Measurements from ENCODE around the gene DNMT3A.

The DNMT3A gene

GRCh38 chr2:25247792-25248512 is 93.8 kb downstream of the DNMT3A start:
- DNase-seq (ENCODE audit: low read depth, low spot score) = no peak
- no peak overlapping the region for H3K4me3 ChIP-seq (ENCODE audit: low read depth, low read length)
- in situ Hi-C loops (cut with HindIII; ENCODE audit: low sequenced_read_pairs) = no loop called here
- no peak for TF ChIP-seq CTCF (IDR thresholded peaks at IDR 0.05; ENCODE audit: low read depth, low read length)

- DNase-seq (ENCODE audit: low read depth, low spot score) = no peak
- in situ Hi-C loops (cut with HindIII; ENCODE audit: low sequenced_read_pairs) = no loop called here
- no peak for TF ChIP-seq CTCF (IDR thresholded peaks at IDR 0.05; ENCODE audit: low read depth, low read length)
- H3K4me3 ChIP-seq (ENCODE audit: low read depth, low read length) = no peak overlapping the region
Measured at GRCh38 chr2:25246558-25247290, 95.0 kb downstream of the DNMT3A start.

GRCh38 chr2:25246001-25246400 is 95.7 kb downstream of the DNMT3A start:
- no peak for TF ChIP-seq CTCF (IDR thresholded peaks at IDR 0.05; ENCODE audit: low read depth, low read length)
- in situ Hi-C loops (cut with HindIII; ENCODE audit: low sequenced_read_pairs) = no loop called here
- no peak for DNase-seq (ENCODE audit: low read depth, low spot score)
- no peak overlapping the region for H3K4me3 ChIP-seq (ENCODE audit: low read depth, low read length)

GRCh38 chr2:25245141-25245540 is 96.6 kb downstream of the DNMT3A start:
- H3K4me3 ChIP-seq (ENCODE audit: low read depth, low read length) = no peak overlapping the region
- DNase-seq (ENCODE audit: low read depth, low spot score) = no peak
- no peak for TF ChIP-seq CTCF (IDR thresholded peaks at IDR 0.05; ENCODE audit: low read depth, low read length)
- in situ Hi-C loops (cut with HindIII; ENCODE audit: low sequenced_read_pairs) = no loop called here

GRCh38 chr2:25243995-25244394 is 97.7 kb downstream of the DNMT3A start:
- DNase-seq (ENCODE audit: low read depth, low spot score) = no peak
- TF ChIP-seq CTCF (IDR thresholded peaks at IDR 0.05; ENCODE audit: low read depth, low read length) = no peak
- H3K4me3 ChIP-seq (ENCODE audit: low read depth, low read length) = no peak overlapping the region
- in situ Hi-C loops (cut with HindIII; ENCODE audit: low sequenced_read_pairs) = no loop called here

GRCh38 chr2:25241452-25241851 is 100.3 kb downstream of the DNMT3A start:
- no peak for DNase-seq (ENCODE audit: low read depth, low spot score)
- H3K4me3 ChIP-seq (ENCODE audit: low read depth, low read length) = no peak overlapping the region
- in situ Hi-C loops (cut with HindIII; ENCODE audit: low sequenced_read_pairs) = no loop called here
- no peak for TF ChIP-seq CTCF (IDR thresholded peaks at IDR 0.05; ENCODE audit: low read depth, low read length)

Measured in astrocyte of the spinal cord (primary cell).